B cell (primary cell): ENCODE measurements around the gene SMURF1.

ENCODE experiments used
- CTCF ChIP-seq: fragments of 200-600 bp; IDR thresholded peaks from one replicate; pipeline ENCODE4 v1.8.0; 2022; ENCODE audit warnings: antibody characterized with exemption, mild to moderate bottlenecking
- EZH2 ChIP-seq: IDR thresholded peaks from 2 replicates; pipeline ENCODE4 v1.6.1; 2012; ENCODE audit warnings: borderline replicate concordance, low read depth, mild to moderate bottlenecking, moderate library complexity, low read length; ENCODE audit not compliant: insufficient read depth, poor library complexity, severe bottlenecking

GRCh38 chr7:99173787-99174186 lies 29.9 kb upstream of the SMURF1 start:
- TF ChIP-seq CTCF = no peak
- TF ChIP-seq EZH2 = no peak
